Fibroblast of gingiva (primary cell): ENCODE results near the gene PRKG1.
A peak's percentile ranks its signal among the peaks of the same experiment; 100 is the strongest.
"Not testable (repeated sequence)": the region's sequence is repeated elsewhere in the genome, so short reads cannot be mapped to it uniquely, and the experiment has no call there.

ENCODE experiments used
- DNase-seq: peaks from one replicate; pipeline ENCODE4 v3.0.0-alpha.2; 2011; ENCODE audit warnings: low read depth

PRKG1 gene

DNA sequence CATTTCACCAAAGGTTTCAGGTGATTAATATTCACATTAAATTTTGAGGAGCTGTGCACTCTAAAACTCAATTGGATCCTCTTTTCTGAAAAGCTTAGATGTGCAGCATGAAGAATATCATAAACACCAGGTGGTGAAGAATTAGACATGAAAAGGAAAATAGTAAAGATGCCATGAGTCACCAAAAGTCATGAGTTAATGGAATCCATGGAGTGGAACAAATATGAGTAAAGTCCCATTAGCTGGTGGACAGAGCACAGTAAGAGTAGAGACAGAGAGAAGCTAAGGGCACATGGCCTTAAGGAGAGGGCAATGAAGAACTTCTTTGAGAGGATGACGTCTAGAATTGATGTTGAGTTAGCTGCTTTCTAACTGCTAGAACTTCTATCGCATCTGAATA is 353.5 kb downstream of the PRKG1 start:
- no peak for DNase-seq

GRCh38 chr10:51430506-51430905 is 356.2 kb downstream of the PRKG1 start:
- no peak for DNase-seq

DNA sequence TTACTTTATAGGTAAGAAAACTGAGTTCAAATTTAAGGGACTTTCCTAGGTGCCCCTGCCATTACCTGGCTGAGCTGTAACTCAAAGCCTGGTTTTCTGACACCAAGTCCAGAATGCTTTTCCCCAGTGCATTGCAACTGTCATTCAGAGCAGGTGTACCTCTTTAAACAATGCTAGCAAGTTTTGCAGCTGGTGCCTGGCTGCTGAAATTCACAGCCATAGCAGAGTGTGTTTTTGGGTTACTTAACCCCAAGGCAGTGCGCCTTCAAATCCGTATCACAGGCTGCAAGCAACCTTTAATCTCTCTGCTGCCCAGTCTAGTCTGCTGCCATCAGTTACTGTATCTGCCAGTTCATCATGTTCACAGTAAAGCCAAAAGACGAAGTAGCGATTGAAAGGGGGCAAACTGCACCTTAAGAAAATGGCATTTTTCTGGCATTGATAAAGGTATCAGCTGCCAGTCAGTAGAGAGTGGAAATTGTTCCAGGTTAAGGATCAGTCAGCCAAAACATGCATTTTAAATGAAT is 359.7 kb downstream of the PRKG1 start:
- DNase-seq = no peak

GRCh38 chr10:51436805-51437204 is 362.5 kb downstream of the PRKG1 start:
- no peak for DNase-seq

GRCh38 chr10:51439645-51440044 is 365.4 kb downstream of the PRKG1 start:
- no peak for DNase-seq

GRCh38 chr10:51445588-51445987 is 371.3 kb downstream of the PRKG1 start:
- DNase-seq = no peak

GRCh38 chr10:51447119-51447518 is 372.8 kb downstream of the PRKG1 start:
- no peak for DNase-seq

DNA sequence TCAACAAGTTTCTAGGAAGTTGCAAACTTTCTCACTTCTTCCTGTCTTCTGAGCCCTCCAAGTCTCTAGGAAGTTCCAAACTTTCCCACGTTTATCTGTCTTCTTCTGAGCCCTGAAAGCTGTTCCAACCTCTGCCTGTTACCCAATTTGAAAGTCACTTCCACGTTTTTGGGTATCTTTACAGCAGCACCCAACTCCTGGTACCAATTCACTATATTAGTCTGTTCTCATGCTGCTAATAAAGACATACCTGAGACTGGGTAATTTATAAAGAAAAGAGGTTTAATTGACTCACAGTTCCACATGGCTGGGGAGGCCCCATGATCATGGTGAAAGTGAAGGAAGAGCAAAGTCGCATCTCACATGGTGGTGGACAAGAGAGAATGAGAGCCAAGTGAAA is 381.5 kb downstream of the PRKG1 start:
- DNase-seq = not testable (repeated sequence)

GRCh38 chr10:51459476-51459875 is 385.2 kb downstream of the PRKG1 start:
- no peak for DNase-seq

DNA sequence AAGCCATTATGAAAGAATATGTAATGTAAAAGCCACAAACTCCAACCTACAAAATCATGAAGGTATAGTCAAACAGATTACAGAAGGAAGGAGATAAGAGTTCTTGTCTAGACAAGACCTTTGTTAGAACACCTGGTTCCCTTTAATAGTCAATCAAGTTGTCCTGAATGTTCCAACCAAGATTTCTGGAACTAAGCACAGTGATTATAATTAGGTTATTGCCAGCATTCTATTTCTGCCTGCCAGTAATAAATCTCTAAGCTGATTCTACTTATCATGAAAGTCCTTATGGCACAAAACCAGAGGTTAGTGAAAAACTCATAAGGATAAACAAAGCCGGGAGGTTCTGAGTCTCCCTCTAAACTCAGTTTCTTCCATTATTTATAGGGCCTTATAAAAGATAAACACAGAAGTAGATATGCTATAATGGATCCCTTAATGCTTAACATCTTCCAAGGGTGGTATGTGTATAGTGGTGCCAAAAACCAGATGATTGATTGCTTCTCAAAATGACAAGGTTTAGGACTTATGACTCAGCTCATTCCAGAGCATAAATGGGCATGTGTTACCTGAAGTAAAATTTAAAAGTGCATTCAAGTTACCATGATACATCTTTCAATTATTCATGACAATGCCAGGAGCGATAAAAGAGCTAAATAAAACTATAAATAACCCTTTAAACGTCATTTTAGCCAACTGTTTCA is 387.9 kb downstream of the PRKG1 start:
- no peak for DNase-seq

- DNase-seq = peak; percentile 7
Measured at GRCh38 chr10:51468424-51468823, 394.1 kb downstream of the PRKG1 start.

- DNase-seq = no peak
Measured at GRCh38 chr10:51469686-51470085, 395.4 kb downstream of the PRKG1 start.

DNA sequence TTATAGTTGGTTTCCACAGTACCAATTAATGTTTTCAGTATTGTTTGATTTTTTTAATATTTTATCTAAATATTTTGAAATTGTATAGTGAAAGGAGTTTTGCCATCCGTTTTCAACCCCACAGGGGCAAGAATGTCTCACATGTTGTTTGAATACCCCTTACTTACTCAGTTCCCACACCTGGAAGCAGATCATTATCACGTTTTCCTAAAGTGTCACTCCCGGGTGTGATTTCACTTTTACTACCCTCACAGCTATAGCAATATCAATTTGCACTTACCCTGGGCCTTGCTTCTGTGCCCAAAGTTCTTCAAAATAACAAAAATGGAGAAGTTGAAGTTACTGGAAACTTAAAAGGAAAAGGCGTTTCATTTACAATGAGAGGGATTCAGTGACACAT is 397.0 kb downstream of the PRKG1 start:
- no peak for DNase-seq

GRCh38 chr10:51472154-51472553 is 397.9 kb downstream of the PRKG1 start:
- DNase-seq = no peak

- no peak for DNase-seq
Measured at GRCh38 chr10:51479711-51480110, 405.4 kb downstream of the PRKG1 start.

- no peak for DNase-seq
Measured at GRCh38 chr10:51485668-51486067, 411.4 kb downstream of the PRKG1 start.

- DNase-seq = no peak
Measured at GRCh38 chr10:51487576-51487975, 413.3 kb downstream of the PRKG1 start.

- DNase-seq = no peak
Measured at GRCh38 chr10:51488766-51489408, 414.6 kb downstream of the PRKG1 start.

- no peak for DNase-seq
Measured at GRCh38 chr10:51498424-51498823, 424.1 kb downstream of the PRKG1 start.

DNA sequence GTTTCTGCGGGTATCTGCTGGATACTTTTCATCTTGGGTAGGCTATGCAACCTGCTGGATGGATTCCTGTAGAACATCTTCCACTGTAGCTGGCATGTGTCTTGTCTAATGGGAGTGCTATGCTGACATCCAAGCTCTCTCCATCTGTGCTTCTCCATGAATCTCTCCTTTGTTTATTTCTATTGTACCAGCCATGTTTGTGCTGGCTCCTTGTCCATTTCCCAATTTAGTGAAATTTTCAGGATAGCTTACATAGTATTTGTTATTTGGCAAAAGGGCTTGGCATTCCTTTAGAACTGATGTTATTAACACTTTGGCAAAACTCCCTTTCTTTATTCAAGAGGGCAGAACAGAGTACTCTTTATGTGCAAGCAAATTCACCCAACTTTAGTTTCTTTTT is 427.1 kb downstream of the PRKG1 start:
- DNase-seq = peak; percentile 85

GRCh38 chr10:51502124-51502523 is 427.8 kb downstream of the PRKG1 start:
- no peak for DNase-seq

DNA sequence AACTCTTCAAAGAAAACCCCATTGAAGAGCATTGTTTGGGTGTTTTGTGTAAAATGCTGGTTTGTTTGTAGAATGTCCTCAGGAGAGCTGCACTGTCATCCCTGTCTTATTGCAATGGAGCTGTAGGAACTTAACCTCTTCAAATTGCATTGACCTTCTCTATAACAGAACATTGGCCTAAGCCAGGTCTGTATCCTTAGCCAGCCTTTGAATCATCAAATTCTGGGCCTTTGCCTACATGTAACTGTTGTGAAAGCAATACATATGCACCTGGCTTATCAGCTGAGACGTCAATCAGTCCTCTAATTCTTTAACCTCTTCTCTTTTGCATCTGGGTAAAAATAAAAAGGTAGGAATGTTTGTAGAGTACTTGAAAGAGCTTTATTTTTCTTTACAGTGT is 429.1 kb downstream of the PRKG1 start:
- DNase-seq = no peak

DNA sequence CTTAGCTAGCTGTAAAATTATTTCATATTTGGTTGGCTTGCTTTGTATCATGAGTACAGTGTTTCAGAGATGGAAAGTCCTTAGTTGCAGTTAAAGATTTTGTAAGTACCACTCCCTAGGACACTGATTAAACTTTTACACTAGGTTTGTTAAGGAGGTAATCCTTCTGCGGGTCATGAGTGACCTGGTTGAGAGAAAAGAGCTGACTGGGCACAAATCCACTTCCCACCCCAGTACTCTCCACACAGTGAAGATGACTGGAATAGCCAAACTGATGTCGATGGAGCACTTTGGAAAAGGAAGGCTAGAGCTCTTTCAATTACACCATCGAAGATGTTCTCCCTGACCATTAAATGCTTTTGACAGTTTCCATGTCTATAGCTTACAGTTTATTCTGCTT is 433.2 kb downstream of the PRKG1 start:
- DNase-seq = no peak

DNA sequence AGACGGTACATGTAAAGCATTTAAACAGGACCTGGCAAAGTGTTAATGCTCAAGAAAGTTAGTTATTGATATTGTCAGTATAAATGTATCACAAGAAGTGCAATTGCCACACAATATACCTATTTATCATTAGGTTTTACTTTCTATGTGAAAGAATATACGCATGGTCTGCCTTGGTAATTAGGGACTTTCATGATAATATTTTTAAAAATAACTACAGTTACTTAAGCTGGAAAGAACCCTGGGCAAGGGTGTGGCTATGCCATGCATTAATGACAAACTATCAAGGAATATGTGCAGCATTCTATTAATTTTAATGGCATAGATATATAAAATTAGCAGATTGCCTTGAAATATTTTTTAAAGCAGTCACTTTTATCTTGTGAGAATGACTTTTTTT is 433.9 kb downstream of the PRKG1 start:
- no peak for DNase-seq
